GM19324 (cell line): ENCODE measurements around the gene LHFPL5.

Experiments used
- ATAC-seq: cut with Tn5 transposase; IDR thresholded peaks from one replicate; pipeline ENCODE4 v1.9.1; 2021; ENCODE audit warnings: mild to moderate bottlenecking, moderate library complexity; ENCODE audit not compliant: unreplicated experiment, low FRiP score

Gene LHFPL5

GRCh38 chr6:35804996-35805736 lies at the start of gene LHFPL5:
LHFPL5 (plus strand) TSS chr6:35805352; CDS start chr6:35805671, 319 bp downstream.
- ATAC-seq: no peak

GRCh38 chr6:35757456-35758123 lies 47.6 kb upstream of the LHFPL5 start:
- ATAC-seq: no peak

- ATAC-seq: no peak
Observed at GRCh38 chr6:35759426-35759825, 45.7 kb upstream of the LHFPL5 start.

GRCh38 chr6:35765739-35766138 lies 39.4 kb upstream of the LHFPL5 start:
- no peak for ATAC-seq

GRCh38 chr6:35769211-35769610 lies 35.9 kb upstream of the LHFPL5 start:
- ATAC-seq: no peak

GRCh38 chr6:35771343-35771627 lies 33.9 kb upstream of the LHFPL5 start:
- ATAC-seq: no peak

- ATAC-seq: no peak
Observed at GRCh38 chr6:35774116-35774794, 30.9 kb upstream of the LHFPL5 start.

- ATAC-seq: no peak
Observed at GRCh38 chr6:35775031-35775430, 30.1 kb upstream of the LHFPL5 start.

- ATAC-seq: no peak
Observed at GRCh38 chr6:35776364-35777215, 28.6 kb upstream of the LHFPL5 start, which contains the start of gene CLPSL2. CLPSL2 (plus strand) TSS chr6:35776598; CDS start chr6:35776619, 21 bp downstream.

GRCh38 chr6:35777356-35778102 lies 27.6 kb upstream of the LHFPL5 start:
- no peak for ATAC-seq

GRCh38 chr6:35778437-35778836 lies 26.7 kb upstream of the LHFPL5 start:
- ATAC-seq: no peak

GRCh38 chr6:35780719-35781118 lies 24.4 kb upstream of the LHFPL5 start, which contains the start of gene CLPSL1:
CLPSL1 (plus strand) TSS chr6:35781019; CDS start chr6:35781111, 92 bp downstream.
- no peak for ATAC-seq

GRCh38 chr6:35781290-35781689 lies 23.9 kb upstream of the LHFPL5 start:
- no peak for ATAC-seq

- ATAC-seq: no peak
Observed at GRCh38 chr6:35782424-35782823, 22.7 kb upstream of the LHFPL5 start.

GRCh38 chr6:35784200-35784599 lies 21.0 kb upstream of the LHFPL5 start:
- no peak for ATAC-seq

- no peak for ATAC-seq
Observed at GRCh38 chr6:35786272-35786671, 18.9 kb upstream of the LHFPL5 start.

- no peak for ATAC-seq
Observed at GRCh38 chr6:35786810-35787209, 18.3 kb upstream of the LHFPL5 start.

GRCh38 chr6:35787266-35788218 lies 17.6 kb upstream of the LHFPL5 start:
- ATAC-seq: no peak
